PFSK-1 (cell line): ENCODE data around the gene BANP.

Experiments
- FOXP2 ChIP-seq: optimal IDR thresholded peaks from 2 replicates; pipeline ENCODE3; 2011; ENCODE audit warnings: borderline replicate concordance, control low read depth, inconsistent platforms; ENCODE audit not compliant: insufficient read depth; ENCODE audit errors: extremely low read length, extremely low read depth
- POLR2AphosphoS5 ChIP-seq: IDR thresholded peaks from 2 replicates; pipeline ENCODE4 v1.6.1; 2012; ENCODE audit warnings: low read depth, mild to moderate bottlenecking, control low read depth, low read length, moderate library complexity
- SIN3A ChIP-seq: IDR thresholded peaks from 2 replicates; pipeline ENCODE4 v1.6.1; 2012; ENCODE audit warnings: mild to moderate bottlenecking, low read length, moderate library complexity, borderline replicate concordance; ENCODE audit not compliant: insufficient read depth
- TAF1 ChIP-seq: IDR thresholded peaks from 2 replicates; pipeline ENCODE4 v1.6.1; 2012; ENCODE audit warnings: low read length, control low read depth, borderline replicate concordance; ENCODE audit not compliant: insufficient read depth
- TF ChIP-seq, protein P1 (sequence below), 2 experiments: IDR thresholded peaks; 2 replicates each; pipeline versions ENCODE4 v1.6.1 to v1.8.0; 2011 to 2012; ENCODE audit warnings: low read depth in 2 of 2, low read length in 2 of 2, control low read depth in 1 of 2, inconsistent platforms in 1 of 2, mild to moderate bottlenecking in 1 of 2, moderate library complexity in 1 of 2; ENCODE audit not compliant: insufficient read depth in 1 of 2

BANP gene

DNA sequence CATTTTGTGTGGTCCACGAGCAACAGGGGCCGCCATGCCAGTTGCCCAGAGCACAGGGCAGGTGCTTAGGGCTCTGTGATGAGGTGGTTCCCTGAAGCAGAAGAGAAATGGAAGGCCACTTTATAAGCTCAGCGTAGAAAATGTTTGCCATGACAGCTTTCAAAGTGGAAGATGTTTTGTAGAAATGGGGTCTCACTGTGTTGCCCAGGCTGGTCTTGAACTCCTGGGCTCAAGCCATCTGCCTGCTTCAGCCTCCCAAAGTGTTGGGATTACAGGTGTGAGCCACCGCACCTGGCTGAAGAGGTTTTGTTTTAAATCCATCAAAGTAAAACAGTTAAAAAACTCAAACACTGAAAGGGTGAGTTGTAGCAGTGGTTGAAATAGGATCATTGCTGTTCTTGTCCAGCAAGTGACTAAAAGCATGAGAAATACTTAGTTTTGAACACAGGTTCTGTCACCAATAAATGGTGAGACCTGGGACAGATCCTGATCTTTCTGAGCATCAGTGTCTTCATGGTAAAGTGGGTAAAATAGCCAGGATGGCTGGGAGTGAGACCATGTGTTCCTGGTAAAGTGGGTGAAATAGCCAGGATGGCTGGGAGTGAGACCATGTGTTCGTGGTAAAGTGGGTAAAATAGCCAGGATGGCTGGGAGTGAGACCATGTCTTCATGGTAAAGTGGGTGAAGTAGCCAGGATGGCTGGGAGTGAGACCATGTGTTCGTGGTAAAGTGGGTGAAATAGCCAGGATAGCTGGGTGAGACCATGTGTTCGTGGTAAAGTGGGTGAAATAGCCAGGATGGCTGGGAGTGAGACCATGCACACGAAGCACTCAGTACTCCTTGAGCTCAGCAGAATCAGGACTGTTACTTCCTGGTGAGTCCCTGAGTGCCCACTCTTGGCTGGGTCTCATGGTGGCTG lies 46.0 kb downstream of the BANP start:
- TF ChIP-seq, protein P1, sequence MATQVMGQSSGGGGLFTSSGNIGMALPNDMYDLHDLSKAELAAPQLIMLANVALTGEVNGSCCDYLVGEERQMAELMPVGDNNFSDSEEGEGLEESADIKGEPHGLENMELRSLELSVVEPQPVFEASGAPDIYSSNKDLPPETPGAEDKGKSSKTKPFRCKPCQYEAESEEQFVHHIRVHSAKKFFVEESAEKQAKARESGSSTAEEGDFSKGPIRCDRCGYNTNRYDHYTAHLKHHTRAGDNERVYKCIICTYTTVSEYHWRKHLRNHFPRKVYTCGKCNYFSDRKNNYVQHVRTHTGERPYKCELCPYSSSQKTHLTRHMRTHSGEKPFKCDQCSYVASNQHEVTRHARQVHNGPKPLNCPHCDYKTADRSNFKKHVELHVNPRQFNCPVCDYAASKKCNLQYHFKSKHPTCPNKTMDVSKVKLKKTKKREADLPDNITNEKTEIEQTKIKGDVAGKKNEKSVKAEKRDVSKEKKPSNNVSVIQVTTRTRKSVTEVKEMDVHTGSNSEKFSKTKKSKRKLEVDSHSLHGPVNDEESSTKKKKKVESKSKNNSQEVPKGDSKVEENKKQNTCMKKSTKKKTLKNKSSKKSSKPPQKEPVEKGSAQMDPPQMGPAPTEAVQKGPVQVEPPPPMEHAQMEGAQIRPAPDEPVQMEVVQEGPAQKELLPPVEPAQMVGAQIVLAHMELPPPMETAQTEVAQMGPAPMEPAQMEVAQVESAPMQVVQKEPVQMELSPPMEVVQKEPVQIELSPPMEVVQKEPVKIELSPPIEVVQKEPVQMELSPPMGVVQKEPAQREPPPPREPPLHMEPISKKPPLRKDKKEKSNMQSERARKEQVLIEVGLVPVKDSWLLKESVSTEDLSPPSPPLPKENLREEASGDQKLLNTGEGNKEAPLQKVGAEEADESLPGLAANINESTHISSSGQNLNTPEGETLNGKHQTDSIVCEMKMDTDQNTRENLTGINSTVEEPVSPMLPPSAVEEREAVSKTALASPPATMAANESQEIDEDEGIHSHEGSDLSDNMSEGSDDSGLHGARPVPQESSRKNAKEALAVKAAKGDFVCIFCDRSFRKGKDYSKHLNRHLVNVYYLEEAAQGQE (IDR thresholded peaks at IDR 0.05; ENCODE audit: insufficient read depth in 1 of 2, low read depth in 2 of 2, low read length in 2 of 2), result no peak
- TF ChIP-seq POLR2AphosphoS5 (no peak), SIN3A (no peak), TAF1 (no peak), FOXP2 (no peak)

DNA sequence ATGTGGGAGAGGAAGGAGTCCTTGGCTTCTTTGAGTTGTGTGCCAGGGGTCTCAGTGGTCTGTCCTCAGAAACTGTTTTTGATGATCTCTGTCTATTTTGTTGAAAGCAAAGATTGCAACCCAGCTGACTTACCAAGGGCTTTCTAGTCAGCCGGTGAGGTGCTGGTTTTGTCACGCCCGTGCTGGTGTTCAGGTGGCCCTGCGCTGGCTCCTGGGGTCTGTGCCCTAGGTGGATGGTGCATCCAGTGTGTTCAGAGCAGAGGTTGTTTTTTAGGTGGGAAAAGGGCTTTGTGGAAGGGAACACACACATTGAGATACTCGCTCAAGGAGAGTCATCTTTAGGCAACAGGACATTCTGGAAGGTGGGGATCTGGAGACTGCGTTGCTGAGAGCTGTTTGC lies 51.0 kb downstream of the BANP start:
- no peak for TF ChIP-seq FOXP2

- no peak for TF ChIP-seq TAF1
- TF ChIP-seq, protein P1 (IDR thresholded peaks at IDR 0.05; ENCODE audit: insufficient read depth in 1 of 2, low read depth in 2 of 2, low read length in 2 of 2), result no peak
- TF ChIP-seq SIN3A, result no peak
- no peak for TF ChIP-seq FOXP2
- no peak for TF ChIP-seq POLR2AphosphoS5
Observed at GRCh38 chr16:88002749-88003148, 51.5 kb downstream of the BANP start.

DNA sequence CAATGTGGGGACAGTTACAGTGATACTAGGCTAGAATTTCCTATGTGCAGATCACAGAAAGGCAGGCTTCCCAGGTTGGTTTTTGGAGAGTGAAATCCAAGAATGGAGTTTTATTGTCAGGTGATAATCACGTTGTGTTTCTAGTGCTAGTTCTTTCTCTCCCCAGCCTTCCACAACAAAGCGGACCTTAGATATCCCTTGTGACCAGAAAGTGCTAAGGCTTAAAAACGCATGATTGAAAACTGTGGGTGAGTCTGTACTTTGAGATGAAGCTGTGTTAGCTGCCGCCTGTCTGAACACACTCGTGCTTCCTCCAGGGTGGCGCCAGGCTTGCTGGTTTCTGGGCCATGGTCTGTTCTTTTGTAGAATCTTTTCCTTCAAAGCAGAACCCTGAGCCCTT lies 52.1 kb downstream of the BANP start:
- TF ChIP-seq SIN3A (no peak), POLR2AphosphoS5 (no peak)

DNA sequence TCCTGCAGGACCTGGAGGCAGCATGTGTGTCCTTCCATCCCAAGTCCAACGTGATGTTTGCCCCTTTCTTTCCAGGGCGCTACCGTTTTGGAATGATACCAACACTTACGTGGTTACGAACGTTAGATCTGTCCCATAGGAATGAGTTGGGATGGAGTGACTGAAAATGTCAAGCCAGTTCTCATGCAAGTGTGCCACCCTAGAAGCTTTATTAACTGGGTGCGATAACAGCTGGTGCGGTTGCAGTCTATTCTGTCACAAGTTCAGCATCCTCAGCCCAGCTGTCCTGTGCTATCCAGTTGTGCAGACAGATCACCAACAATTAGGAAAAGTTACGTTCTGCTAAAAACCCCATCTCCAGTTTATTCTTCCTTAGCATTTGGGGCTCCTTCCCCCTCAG lies 52.5 kb downstream of the BANP start:
- TF ChIP-seq, protein P1 (IDR thresholded peaks at IDR 0.05; ENCODE audit: insufficient read depth in 1 of 2, low read depth in 2 of 2, low read length in 2 of 2), result no peak
- TF ChIP-seq TAF1, result no peak
- no peak for TF ChIP-seq POLR2AphosphoS5
- no peak for TF ChIP-seq FOXP2
- no peak for TF ChIP-seq SIN3A

DNA sequence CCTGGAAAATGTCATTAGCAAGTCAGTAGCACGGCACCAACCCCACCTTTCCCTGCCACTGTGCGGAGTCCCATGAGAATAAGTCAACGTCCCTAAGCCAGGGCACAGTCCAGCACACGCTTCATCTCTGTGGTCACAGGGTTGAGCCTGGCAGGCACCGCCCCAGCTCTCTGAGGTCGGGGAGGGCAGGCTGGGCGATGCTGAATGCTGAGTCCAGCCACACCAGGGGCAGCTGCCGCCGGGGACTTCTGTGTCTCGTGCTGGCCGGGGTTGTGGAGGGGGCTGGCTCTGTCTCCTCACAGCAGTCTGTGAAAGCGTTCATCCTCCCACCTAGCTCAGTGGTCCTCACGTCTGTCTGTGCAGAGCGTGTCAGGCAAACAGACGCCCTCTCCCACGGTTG lies 53.2 kb downstream of the BANP start:
- no peak for TF ChIP-seq TAF1
- TF ChIP-seq, protein P1 (IDR thresholded peaks at IDR 0.05; ENCODE audit: insufficient read depth in 1 of 2, low read depth in 2 of 2, low read length in 2 of 2), result no peak
- TF ChIP-seq SIN3A, result no peak
- no peak for TF ChIP-seq FOXP2
- no peak for TF ChIP-seq POLR2AphosphoS5
